SKM-1 (cell line): ENCODE results near the gene TYMS.
"Not testable (repeated sequence)": the region's sequence is repeated elsewhere in the genome, so short reads cannot be mapped to it uniquely, and the experiment has no call there.

Experiments used
- DNase-seq: peaks from one replicate; lab custom pipeline; 2025; ENCODE audit not compliant: unreplicated experiment; lab: John Stamatoyannopoulos, UW

Gene TYMS

DNA sequence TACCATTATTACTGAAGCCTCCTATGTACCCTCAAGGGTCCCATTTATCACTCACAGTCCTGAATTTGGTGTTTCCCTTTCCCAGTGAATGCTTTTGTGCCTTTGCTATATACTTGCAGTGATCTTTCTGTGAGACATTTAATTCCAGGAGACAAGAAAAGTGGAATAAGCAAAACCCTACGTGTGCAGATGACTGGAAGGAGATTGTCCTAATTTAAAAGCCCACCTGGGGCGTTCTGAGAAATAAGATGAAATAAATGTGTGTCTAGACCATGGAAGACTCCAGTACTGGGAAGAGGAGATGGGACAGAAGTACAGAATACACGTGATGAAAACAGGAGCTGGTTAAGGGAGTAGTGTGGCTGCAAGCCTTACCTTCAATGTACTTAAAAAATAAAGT, 19.3 kb downstream of the TYMS start:
- no peak for DNase-seq

DNA sequence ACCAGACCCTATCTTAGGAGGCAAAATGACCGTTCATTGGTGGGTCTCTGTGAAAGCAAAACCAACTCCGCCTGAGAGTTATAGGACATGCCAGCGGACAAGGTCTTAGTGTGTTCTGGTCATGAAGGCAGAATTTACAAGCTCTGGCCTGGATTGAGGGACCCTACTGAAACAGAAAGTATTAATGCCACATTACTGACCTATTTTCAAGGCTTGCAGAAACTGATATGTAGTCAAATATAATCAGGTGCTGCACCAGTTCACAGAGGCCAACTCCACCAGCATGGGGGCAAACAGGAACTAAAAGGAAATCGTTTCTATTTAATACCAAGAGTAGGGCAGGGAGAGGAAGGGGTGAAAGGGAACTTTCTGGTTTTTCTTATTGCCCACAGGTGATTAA, 19.7 kb downstream of the TYMS start:
- no peak for DNase-seq

DNA sequence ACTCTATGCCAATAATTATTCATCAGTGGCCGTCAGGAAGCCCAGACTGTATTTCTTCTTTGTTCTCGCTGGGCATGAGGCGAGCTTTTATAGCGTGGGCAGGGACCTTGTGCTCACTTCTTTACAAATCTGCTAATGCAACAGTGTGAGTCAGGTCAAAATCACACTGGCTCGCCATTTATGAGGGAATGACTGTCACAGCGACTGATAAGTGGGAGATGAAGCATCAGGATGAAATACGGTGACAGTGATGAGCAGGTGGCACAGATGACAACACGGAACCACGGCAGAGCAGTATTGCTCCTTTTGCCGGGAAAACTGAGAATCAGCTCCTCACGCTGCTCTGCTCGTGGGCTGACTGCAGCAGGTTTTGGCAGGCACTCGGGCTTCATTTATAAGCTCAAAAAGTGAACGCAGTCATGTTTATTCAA, 20.5 kb downstream of the TYMS start:
- DNase-seq = no peak

DNA sequence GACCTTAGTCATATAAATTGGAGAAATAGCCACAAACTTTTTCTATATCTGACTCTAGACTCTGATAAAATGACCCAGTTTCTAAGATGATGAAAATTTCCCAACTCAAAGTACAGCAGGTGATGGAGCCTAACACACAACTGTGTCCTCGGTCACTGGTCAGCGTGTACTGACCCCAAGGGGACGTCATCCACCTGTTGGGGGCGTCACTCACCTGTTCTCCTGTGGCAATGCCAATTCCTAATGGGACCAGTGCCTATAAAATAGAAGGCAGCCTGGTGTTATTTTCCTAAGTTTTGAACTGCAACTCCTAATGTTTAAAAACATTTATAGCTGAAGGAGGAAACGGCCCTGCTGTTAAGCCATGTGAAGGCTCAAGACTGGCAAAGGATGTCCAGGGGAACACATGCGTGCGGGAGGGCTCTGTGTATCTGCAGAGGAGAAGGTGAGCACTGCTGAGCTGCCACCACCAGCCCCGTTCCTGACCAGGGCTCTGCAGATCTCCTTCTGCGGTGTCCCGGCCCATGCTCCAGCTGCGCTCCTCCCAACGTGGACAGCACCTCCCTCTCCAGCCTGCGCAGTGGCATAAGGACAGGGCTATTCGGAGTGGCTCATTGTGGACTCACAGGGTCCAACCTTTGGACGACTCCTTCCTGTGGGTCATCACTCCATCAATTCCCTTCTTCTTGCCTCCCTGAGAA, 21.2 kb downstream of the TYMS start:
- DNase-seq = no peak

DNA sequence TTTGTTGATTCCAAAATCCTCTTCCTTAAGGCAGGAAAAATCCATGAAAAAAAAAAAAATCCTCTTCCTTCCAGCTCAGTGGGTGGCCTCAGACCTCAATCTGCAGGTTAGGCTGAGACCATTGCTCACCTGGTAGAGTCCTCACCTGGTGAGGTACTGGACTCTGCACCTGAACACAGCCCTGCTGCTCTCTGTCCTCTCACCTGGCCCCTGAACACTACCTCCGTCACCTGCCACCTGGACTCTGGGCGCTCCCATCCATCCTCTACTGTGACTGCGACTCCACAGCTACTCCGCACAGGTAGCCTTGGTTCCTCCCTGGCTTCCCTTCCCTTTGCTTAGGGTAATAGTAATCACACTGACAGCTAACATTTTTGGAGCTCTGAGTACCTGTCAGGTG, 22.1 kb downstream of the TYMS start:
- DNase-seq = no peak

DNA sequence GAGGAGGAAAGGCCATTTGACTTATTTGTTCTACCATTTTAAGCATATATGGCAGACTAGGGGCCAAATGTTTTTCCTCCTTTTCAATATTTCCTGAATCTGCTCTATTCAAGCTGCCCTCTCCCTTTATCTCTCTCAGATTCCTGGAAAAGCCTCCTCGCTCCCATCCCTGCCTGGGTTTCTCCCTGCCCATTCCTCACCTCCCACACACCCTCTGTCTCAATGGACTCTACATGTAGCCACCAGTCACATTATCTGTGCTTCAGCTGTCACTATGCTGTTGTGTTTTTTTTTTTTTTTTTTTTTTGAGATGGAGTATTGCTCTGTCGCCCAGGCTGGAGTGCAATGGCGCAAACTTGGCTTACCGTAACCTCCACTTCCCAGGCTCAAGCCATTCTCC, 22.9 kb downstream of the TYMS start:
- DNase-seq = no peak

DNA sequence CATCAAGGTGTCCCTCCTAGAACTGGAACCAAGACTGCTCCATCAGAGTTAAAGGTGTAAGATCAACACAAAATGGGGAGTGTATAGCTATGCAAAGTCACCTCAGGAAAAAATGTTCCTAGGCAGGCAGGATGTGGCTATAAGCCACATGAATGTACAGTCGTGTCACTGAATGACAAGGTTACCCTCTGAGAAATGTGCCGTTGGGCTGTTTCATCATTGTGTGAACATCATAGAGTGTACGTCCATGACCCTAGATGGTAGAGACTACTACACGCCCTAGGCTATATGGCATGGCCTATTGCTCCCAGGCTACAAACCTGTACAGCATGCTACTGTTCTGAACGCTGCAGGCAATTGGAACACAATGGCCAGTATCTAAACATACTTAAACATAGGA, 24.5 kb downstream of the TYMS start:
- no peak for DNase-seq

DNA sequence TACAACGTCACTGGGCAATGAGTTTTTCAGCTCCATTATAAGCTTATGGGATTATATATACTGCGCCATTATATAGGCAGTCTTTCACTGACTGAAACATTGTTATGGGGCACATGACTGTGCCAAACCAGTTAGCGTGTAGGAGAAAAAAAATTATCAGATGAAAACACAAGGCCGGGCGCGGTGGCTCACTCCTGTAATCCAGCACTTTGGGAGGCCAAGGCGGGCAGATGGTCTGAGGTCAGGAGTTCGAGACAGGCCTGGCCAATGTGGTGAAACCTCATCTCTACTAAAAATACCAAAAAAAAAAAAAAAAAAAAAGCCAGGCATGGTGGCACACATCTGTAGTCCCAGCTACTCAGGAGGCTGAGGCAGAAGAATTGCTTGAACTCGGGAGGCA, 25.0 kb downstream of the TYMS start:
- DNase-seq = not testable (repeated sequence)

DNA sequence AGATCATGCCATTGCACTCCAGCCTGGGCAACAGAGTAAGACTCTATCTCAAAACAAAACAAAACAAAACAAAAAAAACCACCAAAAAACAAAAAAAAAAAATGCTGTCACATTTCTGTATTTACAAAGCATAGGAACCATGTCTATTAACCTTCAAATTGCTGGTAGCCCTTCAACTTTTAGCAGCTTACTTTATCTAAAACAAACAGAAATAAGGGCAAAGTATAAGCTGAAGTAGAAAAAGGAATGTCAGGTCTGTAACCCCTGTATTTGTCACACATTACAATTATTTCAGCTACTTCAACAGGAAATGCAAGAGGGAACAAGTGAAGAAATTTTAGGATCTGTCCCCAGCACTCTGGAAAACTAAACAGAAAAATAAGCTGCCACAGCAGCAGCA, 25.4 kb downstream of the TYMS start:
- no peak for DNase-seq

DNA sequence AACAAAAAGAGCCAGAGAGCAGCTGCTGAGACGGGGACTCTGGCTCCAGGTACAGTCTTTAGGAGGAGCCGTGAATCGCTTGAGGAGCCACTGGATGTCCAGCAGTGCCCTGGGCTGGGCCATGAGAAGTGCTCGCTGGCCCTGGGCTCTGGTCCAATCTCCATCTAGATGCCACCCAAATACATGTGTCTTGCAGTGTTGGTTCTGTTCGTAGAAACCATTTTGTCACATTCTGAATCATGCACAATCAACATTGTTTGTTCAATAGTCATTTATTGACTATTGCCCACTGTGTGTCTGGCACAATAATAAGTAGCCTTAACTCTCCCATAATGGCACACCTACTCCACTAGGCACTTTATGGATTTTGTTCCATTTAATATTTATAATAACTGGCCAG, 26.1 kb downstream of the TYMS start:
- DNase-seq = no peak

DNA sequence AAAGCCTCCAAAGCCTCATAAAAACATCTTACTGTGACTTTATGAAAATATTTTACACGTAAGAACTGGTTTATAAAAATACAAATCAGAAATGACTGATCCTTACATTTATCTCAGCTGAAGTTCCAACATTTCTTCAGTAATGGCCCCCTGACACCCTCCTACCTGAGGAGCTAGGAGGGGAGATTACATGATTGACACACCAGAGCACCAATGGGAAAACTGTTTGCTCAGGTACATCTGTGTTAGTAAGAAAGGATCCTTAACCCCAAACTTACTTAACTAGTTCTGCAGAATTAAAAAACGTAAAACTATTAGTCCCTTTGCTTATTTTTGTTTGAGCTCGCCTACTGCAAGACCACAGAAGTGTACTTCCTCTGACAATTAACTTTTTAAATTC, 28.0 kb downstream of the TYMS start:
- DNase-seq = no peak

DNA sequence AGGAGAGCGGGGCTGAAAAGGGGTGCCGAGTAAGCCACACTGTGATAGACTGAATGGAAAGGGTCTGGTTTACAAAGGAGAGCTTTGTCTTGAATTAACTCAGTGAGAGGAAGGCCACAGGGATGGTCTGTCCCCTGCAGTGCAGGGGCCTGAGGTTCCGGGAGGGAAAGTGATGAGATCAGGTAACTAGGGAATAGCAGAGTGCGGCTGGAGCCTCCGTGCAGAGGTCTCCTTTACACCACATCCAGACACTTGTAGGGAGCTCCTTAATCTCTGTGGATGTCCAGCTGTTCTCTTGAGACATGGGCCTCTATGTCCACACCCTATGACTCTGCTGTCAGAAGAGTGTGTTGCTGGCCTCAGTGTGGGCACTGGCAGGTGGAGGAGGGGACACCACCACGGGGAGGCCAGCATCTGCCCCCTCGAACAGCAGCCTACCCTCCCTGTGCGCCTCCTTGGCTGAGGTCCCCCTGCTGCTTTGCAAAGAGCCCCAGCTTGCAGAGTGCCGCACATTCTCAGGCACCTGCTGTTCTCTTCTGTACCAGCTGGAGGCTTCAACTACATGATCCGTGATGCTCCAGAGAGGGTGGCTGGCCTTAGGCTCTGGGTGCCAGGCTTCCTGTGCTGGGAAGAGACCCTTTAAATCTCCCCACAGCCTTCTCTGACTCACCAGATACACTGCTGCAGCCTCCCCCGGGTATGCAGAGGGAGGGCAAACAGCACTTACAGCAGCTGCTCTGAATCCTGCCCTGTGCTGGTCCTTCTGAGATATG, 29.1 kb downstream of the TYMS start:
- DNase-seq = no peak

DNA sequence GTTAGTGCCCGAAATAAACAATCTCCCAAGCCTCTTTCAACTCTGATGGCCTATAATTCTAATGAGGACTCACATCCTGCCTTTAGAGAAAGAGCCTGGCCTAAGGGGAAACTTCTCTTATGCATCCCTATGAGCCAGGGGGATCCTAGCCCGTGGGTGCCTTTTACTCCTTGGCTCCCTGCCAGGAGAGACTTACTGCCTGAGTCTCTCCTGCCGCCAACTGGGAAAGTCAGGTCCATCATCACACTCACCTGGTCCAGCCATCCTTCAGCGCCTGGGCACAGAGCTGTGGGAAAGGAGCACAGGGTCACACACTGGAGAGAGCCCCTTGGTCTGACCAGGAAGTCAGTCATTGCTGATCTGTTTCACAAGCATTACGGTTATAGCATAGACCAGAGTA, 30.9 kb downstream of the TYMS start:
- no peak for DNase-seq

DNA sequence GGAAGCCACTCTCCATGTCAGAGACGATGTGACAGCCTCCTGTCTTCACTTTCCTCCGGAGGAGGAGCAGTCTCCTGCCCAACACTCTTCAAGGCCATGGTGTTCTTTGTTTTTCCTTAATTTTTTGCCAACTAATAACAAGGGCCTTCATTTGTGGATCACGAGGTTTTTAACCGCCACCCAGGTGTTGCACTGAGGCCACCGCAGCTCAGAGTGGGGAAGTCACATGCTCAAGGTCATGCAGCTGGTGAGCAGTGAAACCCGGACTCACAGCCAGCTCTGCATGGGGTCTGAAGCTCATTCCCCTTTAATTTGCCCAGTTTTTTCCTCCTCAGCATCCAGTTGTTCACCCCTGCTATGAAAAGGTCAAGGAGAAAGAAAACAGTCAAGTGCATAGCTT, 35.4 kb downstream of the TYMS start:
- DNase-seq = no peak

DNA sequence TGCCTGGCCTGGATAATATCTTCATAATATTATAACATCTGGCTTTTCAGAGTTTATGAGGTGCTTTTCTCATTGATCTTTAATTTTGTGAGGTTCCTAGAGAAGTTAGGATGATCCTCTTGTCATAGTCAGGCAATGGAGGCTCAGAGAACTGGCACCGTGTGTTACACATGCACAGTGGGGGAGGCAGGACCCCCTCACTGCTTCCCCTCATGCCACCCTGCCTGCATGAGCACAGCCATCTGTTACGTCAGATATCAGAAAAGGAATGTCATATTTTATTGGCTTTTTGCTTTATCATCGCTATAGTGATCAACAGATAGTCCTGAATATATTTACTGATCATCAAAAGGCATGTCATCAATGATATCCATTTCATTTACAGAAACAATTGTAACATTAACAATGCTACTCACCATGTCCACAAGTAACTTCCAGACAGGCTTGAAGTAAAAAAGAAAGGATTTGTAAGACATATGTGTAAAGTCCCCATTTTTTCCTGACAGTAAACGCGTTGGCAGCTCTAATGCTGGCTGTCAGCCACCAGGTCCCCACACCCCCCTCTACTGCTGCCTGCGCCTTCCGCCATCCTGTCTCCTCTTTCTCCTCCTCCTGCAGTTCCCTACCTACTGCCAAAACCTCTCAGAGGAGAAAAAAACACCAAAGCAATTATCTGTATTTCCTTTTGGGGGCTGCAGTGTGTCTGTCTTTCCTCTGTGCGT, 36.2 kb downstream of the TYMS start:
- no peak for DNase-seq

DNA sequence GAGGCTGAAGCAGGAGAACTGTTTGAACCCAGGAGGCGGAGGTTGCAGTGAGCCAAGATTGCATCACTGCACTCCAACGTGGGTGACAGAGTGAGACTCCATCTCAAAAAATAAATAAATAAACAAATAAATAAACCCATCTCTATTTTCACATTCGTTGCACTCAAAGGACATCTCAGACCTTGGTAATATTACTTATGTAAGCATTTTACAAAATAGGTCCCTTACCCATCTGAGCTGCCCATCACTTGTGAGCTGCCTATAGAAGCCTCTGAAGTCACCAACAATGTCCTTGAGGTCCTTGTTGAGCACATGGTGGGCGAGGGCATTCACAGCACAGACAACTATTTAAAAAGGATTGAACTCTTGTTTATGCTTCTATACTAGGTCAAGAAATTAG, 39.6 kb downstream of the TYMS start:
- DNase-seq = no peak

DNA sequence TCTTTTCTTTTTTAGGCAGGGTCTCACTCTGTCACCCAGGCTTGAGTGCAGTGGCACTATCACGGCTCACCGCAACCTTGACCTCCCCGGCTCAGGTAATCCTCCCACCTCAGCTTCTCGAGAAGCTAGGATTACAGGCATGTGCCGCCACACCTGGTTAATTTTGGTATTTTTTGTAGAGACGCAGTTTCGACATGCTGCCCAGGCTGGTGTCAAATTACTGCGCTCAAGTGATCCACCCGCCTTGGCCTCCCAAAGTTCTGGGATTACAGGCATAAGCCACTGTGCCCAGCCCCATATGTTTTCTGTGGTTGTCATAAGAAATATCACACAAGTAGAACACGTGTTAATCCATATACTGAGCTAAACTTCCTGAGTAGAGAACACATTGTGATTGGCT, 40.3 kb downstream of the TYMS start:
- DNase-seq = no peak

DNA sequence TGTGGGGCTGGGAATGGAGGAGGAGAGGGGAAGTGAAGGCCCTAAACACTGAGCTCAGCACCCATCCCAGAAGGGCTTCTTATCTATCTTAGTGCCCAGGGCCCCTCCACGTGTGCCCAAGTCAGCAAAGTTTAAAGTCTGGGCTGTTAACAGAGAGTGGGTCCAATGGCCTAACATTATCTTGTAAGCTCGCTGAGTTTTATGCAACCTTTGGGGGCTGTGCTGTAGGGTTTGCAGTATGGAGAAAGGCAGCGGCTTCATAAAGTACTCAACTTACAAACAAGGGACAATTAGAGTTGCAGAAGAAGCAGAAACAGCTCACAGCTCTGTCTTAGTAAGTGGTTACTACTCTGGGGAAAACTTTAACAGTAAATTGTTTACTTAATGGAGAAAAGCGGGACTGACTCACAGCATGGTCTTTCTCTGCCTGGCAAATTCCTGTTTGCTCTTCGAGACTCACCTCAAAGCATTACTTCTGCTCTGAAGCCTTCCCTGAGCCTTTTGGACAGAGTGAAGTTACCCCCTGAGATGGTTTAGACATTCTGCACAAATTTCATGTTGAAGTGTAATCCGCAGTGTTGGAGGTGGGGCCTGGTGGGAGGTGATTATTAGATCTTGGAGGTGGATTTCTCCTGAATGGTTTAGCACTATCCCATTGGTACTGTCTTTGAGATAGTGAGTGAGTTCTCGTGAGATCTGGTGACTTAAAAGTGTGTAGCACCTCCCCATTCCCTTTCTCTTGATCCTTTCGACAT, 45.9 kb downstream of the TYMS start:
- no peak for DNase-seq

DNA sequence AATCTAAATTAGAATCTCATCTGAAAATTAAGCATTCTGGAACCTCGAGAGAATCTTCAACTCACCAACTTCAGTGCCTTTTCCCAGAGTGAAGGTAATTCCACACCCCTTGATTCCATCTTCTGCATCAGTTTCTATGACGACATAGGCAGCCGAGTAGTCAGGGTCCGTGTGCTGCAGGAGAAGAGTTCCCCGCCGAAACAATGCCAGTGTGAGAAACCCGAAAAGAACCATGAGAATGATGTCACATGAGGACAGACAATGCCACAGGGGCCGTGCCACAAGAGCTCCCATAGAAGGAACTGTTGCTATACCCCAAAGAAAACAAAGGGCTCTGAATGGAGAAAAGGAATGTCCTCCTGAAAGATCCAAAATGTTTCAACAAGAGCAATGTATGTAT, 49.0 kb downstream of the TYMS start:
- no peak for DNase-seq

DNA sequence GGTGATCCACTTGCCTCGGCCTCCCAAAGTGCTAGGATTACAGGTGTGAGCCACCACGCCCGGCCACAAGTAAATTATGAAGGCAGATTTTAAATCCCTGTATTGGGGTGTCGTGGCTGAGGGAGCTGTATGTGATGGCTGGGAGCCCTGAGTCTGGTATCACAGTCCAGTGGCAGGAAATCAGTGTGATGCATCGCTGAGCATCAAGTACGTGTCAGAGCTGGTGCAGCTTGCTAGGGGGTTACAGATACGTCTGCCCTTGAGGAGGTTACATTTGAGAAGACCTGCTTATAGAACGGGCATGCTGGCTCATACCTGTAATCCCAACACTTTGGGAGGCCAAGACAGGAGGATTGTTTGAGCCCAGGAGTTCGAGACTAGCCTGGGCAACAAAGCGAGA, 50.6 kb downstream of the TYMS start:
- no peak for DNase-seq

DNA sequence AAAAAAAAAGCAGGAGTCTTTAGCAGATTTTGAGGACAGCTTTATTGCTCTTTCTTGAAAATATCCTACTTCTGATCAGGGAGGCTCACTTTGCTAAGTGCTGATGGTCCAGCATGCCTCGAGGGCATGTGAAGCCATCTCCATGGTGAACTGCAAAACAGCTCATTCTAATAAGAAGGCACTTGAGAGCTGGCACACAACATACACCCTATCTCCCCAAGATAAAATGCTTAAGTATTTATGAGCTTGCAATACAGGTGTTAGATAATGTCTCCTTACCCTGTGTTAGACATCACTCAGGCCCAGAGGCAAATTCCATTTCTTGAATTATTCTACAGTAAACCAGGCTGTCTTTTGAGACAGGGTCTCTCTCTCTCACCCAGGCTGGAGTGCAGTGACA, 52.3 kb downstream of the TYMS start:
- DNase-seq = no peak
